Memory B cell (primary cell): ENCODE data around the gene PCDHA9.
"Not testable (repeated sequence)": the region's sequence is repeated elsewhere in the genome, so short reads cannot be mapped to it uniquely, and the experiment has no call there.

Experiments used
- ATAC-seq: fragments of 150-1000 bp; cut with Tn5 transposase; 2 replicates; pipeline ENCODE4 v1.10.0; 2021; ENCODE audit warnings: low read depth, mild to moderate bottlenecking, moderate library complexity
- DNase-seq, 2 donors: peaks; one replicate each; pipeline ENCODE4 v3.0.0; 2022; ENCODE audit warnings: low spot score in 2 of 2
- H3K27ac Mint-ChIP-seq: one replicate; pipeline ENCODE4 v1.8.0; 2022; ENCODE audit warnings: mild to moderate bottlenecking, moderate library complexity, mixed read lengths
- H3K27me3 Mint-ChIP-seq: one replicate; pipeline ENCODE4 v1.8.0; 2022; ENCODE audit warnings: mixed read lengths
- H3K36me3 Mint-ChIP-seq: one replicate; pipeline ENCODE4 v1.8.0; 2022; ENCODE audit warnings: mild to moderate bottlenecking, mixed read lengths
- H3K4me1 Mint-ChIP-seq: one replicate; pipeline ENCODE4 v1.8.0; 2022; ENCODE audit warnings: mixed read lengths
- H3K4me3 Mint-ChIP-seq: one replicate; pipeline ENCODE4 v1.8.0; 2022; ENCODE audit warnings: mild to moderate bottlenecking, moderate library complexity, mixed read lengths
- H3K9me3 Mint-ChIP-seq: one replicate; pipeline ENCODE4 v1.8.0; 2022; ENCODE audit warnings: mixed read lengths

PCDHA9 gene

GRCh38 chr5:140848139-140849102 lies at the start of gene PCDHA9:
Gene PCDHA9, plus strand, starts transcription at chr5:140848382. Its CDS starts 114 bp downstream, at chr5:140848496.
- not testable (repeated sequence) for H3K9me3 Mint-ChIP-seq, H3K4me1 Mint-ChIP-seq, H3K4me3 Mint-ChIP-seq, DNase-seq, H3K27ac Mint-ChIP-seq, H3K36me3 Mint-ChIP-seq, ATAC-seq, H3K27me3 Mint-ChIP-seq

GRCh38 chr5:140800816-140801493 lies 47.2 kb upstream of the PCDHA9 start, which contains the start of gene PCDHA3:
Gene PCDHA3, plus strand, starts transcription at chr5:140801057.
- H3K4me1 Mint-ChIP-seq: no peaks in the 10 kb centered on the region
- ATAC-seq (no peak), DNase-seq (no peak)
- no peak within 1 kb of the TSS for H3K4me3 Mint-ChIP-seq
- H3K27ac Mint-ChIP-seq: no peak within 1 kb of the TSS
- H3K27me3 Mint-ChIP-seq: peaks cover 2% of the 10 kb centered on the region
- peaks cover 9% of the 10 kb centered on the region for H3K9me3 Mint-ChIP-seq
- H3K36me3 Mint-ChIP-seq: peaks cover 1% of the 10 kb centered on the region

- H3K27me3 Mint-ChIP-seq: peaks cover 2% of the 10 kb centered on the region
- no peak overlapping the region for H3K4me3 Mint-ChIP-seq
- no peaks in the 10 kb centered on the region for H3K4me1 Mint-ChIP-seq
- H3K36me3 Mint-ChIP-seq: peaks cover 1% of the 10 kb centered on the region
- no peak overlapping the region for H3K27ac Mint-ChIP-seq
- ATAC-seq (no peak), DNase-seq (no peak)
- H3K9me3 Mint-ChIP-seq: peaks cover 9% of the 10 kb centered on the region
Measured at GRCh38 chr5:140801494-140801841, 46.7 kb upstream of the PCDHA9 start.

- H3K27me3 Mint-ChIP-seq, ATAC-seq: not testable (repeated sequence)
Measured at GRCh38 chr5:140802381-140802780, 45.8 kb upstream of the PCDHA9 start.

GRCh38 chr5:140802781-140803271 lies 45.4 kb upstream of the PCDHA9 start:
- Mint-ChIP-seq H3K9me3 (peaks cover 9% of the 10 kb centered on the region), H3K27ac (no peak overlapping the region), H3K36me3 (peaks cover 1% of the 10 kb centered on the region), H3K4me3 (no peak overlapping the region), H3K27me3 (peaks cover 2% of the 10 kb centered on the region), H3K4me1 (no peaks in the 10 kb centered on the region)
- ATAC-seq: no peak
- no peak for DNase-seq

More at GRCh38 chr5:140802381-140802780, 45.8 kb upstream of the PCDHA9 start:
- not testable (repeated sequence) for H3K27ac Mint-ChIP-seq, H3K9me3 Mint-ChIP-seq, H3K4me1 Mint-ChIP-seq, H3K36me3 Mint-ChIP-seq, DNase-seq, H3K4me3 Mint-ChIP-seq

- peaks cover 2% of the 10 kb centered on the region for H3K27me3 Mint-ChIP-seq
- H3K36me3 Mint-ChIP-seq: no peaks in the 10 kb centered on the region
- ATAC-seq (no peak), DNase-seq (no peak)
- no peaks in the 10 kb centered on the region for H3K4me1 Mint-ChIP-seq
- H3K27ac Mint-ChIP-seq: no peak within 1 kb of the TSS
- H3K9me3 Mint-ChIP-seq: peaks cover 9% of the 10 kb centered on the region
- peak within 1 kb of the TSS; percentile 27 for H3K4me3 Mint-ChIP-seq
Measured at GRCh38 chr5:140806834-140807775, 41.1 kb upstream of the PCDHA9 start, which contains the start of gene PCDHA4. Gene PCDHA4, plus strand, starts transcription at chr5:140807068.

- H3K4me1 Mint-ChIP-seq, H3K27ac Mint-ChIP-seq, H3K4me3 Mint-ChIP-seq, H3K36me3 Mint-ChIP-seq, H3K27me3 Mint-ChIP-seq, DNase-seq, ATAC-seq: not testable (repeated sequence)
- H3K9me3 Mint-ChIP-seq: peaks cover 13% of the 10 kb centered on the region
Measured at GRCh38 chr5:140808241-140808888, 39.8 kb upstream of the PCDHA9 start.

GRCh38 chr5:140808889-140809291 lies 39.3 kb upstream of the PCDHA9 start:
- ATAC-seq: no peak
- H3K4me1 Mint-ChIP-seq: no peaks in the 10 kb centered on the region
- H3K4me3 Mint-ChIP-seq: no peak overlapping the region
- H3K27me3 Mint-ChIP-seq: peaks cover 2% of the 10 kb centered on the region
- H3K27ac Mint-ChIP-seq: no peak overlapping the region
- peaks cover 3% of the 10 kb centered on the region for H3K36me3 Mint-ChIP-seq
- peaks cover 12% of the 10 kb centered on the region for H3K9me3 Mint-ChIP-seq
- no peak for DNase-seq

GRCh38 chr5:140821375-140822280 lies 26.6 kb upstream of the PCDHA9 start, which contains the start of gene PCDHA5:
Gene PCDHA5, plus strand, starts transcription at chr5:140821613.
- Mint-ChIP-seq H3K36me3 (no peaks in the 10 kb centered on the region), H3K27me3 (peaks cover 3% of the 10 kb centered on the region), H3K4me1 (no peaks in the 10 kb centered on the region), H3K9me3 (peaks cover 2% of the 10 kb centered on the region), H3K4me3 (no peak within 1 kb of the TSS), H3K27ac (no peak within 1 kb of the TSS)
- DNase-seq: no peak
- no peak for ATAC-seq

- Mint-ChIP-seq H3K36me3 (no peaks in the 10 kb centered on the region), H3K4me1 (no peaks in the 10 kb centered on the region), H3K9me3 (peaks cover 4% of the 10 kb centered on the region), H3K27me3 (peaks cover 5% of the 10 kb centered on the region), H3K4me3 (no peak overlapping the region), H3K27ac (no peak overlapping the region)
- no peak for DNase-seq
- ATAC-seq: no peak
Measured at GRCh38 chr5:140822281-140822629, 25.9 kb upstream of the PCDHA9 start.

GRCh38 chr5:140822969-140823368 lies 25.2 kb upstream of the PCDHA9 start:
- not testable (repeated sequence) for H3K9me3 Mint-ChIP-seq, H3K4me3 Mint-ChIP-seq, H3K27me3 Mint-ChIP-seq, H3K27ac Mint-ChIP-seq, ATAC-seq, H3K36me3 Mint-ChIP-seq, H3K4me1 Mint-ChIP-seq, DNase-seq

- no peak overlapping the region for H3K27ac Mint-ChIP-seq
- DNase-seq (no peak), ATAC-seq (no peak)
- H3K4me1 Mint-ChIP-seq: no peaks in the 10 kb centered on the region
- H3K27me3 Mint-ChIP-seq: peaks cover 4% of the 10 kb centered on the region
- no peaks in the 10 kb centered on the region for H3K36me3 Mint-ChIP-seq
- peaks cover 4% of the 10 kb centered on the region for H3K9me3 Mint-ChIP-seq
- H3K4me3 Mint-ChIP-seq: no peak overlapping the region
Measured at GRCh38 chr5:140823475-140823874, 24.7 kb upstream of the PCDHA9 start.
